Activated CD4-positive, alpha-beta memory T cell treated with anti-CD3 and anti-CD28 coated beads for 36 hours (primary cell): Measurements from ENCODE around the gene KLHL17. TPM values are rescaled to one million over a fixed set of nuclear protein-coding genes. Genes with fewer than 3 reads are reported as not detected.

Experiments
- CTCF ChIA-PET: fragments of 350-600 bp; sonication (Branson Sonifier 250); formaldehyde crosslinking; loops from one replicate; lab custom pipeline; 2021; ENCODE audit warnings: antibody characterized with exemption, inconsistent platforms; lab: Charles Lee
- POLR2A ChIA-PET: fragments of 350-600 bp; sonication (Branson Sonifier 250); formaldehyde crosslinking; loops from one replicate; lab custom pipeline; 2021; ENCODE audit warnings: antibody characterized with exemption; lab: Charles Lee
- DNase-seq: peaks from one replicate; pipeline ENCODE4 v3.0.0-alpha.2; 2020
- H3K27ac Mint-ChIP-seq: one replicate; pipeline ENCODE4 v1.8.0; 2021; ENCODE audit warnings: mixed read lengths
- H3K27me3 Mint-ChIP-seq: one replicate; pipeline ENCODE4 v1.8.0; 2021; ENCODE audit warnings: mixed read lengths
- H3K36me3 Mint-ChIP-seq: one replicate; pipeline ENCODE4 v1.8.0; 2021; ENCODE audit warnings: mixed read lengths
- H3K4me1 Mint-ChIP-seq: one replicate; pipeline ENCODE4 v1.8.0; 2021; ENCODE audit warnings: low read depth, mixed read lengths
- H3K4me3 Mint-ChIP-seq: one replicate; pipeline ENCODE4 v1.8.0; 2021; ENCODE audit warnings: mild to moderate bottlenecking, mixed read lengths
- H3K9me3 Mint-ChIP-seq: one replicate; pipeline ENCODE4 v1.8.0; 2021; ENCODE audit warnings: mixed read lengths
- intact Hi-C: fragments of 100-400 bp; cut with micrococcal nuclease; formaldehyde crosslinking; loops from one replicate; pipeline ENCODE4 v1.15.1; 2023
- total RNA-seq, 2 experiments: library from RNA; stranded (reverse); gene quantifications; one replicate each; pipeline ENCODE4 v1.2.3, GENCODE V29; 2021

KLHL17 gene
- total RNA-seq: 10 to 100 TPM; 25.8 to 30.6 TPM

DNA sequence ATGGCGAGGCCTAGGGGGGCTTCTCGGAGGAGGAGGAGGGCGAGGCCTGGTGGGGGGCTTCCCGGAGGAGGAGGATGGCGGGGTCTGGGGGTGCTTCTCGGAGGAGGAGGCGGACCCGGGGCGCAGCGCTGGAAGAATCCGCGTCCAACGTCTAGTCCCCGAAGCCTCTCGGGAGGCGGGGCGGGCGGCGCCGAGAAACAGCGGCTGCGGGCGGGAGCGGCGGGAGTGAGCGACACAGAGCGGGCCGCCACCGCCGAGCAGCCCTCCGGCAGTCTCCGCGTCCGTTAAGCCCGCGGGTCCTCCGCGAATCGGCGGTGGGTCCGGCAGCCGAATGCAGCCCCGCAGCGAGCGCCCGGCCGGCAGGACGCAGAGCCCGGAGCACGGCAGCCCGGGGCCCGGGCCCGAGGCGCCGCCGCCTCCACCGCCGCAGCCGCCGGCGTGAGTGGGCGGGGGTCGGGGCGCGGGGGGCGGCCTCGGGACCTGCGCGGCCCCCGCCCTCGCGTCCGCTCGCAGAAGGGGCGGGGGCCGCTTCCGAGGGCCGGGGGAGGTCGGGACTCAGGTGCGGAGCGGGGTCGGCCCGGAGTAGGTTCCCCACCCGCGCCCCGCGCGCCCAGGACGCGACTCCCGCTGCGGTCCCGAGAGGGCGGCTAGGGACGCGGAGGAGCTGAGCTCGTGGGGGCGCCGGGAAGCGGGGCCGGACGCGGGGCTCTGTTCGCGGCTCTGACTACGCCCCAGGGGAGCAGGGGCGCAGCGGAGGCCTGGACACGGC is at the start of gene KLHL17:
KLHL17 (plus strand) TSS at position 222 of the 769 bp plus-strand sequence; CDS start at position 332, 110 bp downstream.
- no peaks in the 10 kb centered on the region for H3K27me3 Mint-ChIP-seq
- H3K36me3 Mint-ChIP-seq: peaks cover 21% of the 10 kb centered on the region
- peak within 1 kb of the TSS; percentile 92 for H3K4me3 Mint-ChIP-seq
- POLR2A ChIA-PET: interaction anchor here (0.8 kb wide), 1 partner anchor 54 kb away, joined by 3 read pairs; no protein-coding TSS in a partner anchor
- CTCF ChIA-PET: interaction anchor here (1.0 kb wide), 1 partner anchor 16 kb away, joined by 3 read pairs; no protein-coding TSS in a partner anchor
- no peaks in the 10 kb centered on the region for H3K9me3 Mint-ChIP-seq
- H3K27ac Mint-ChIP-seq: no peak within 1 kb of the TSS
- intact Hi-C loops: loop anchor here (10.0 kb wide), 1 partner anchor 104 kb away; no protein-coding TSS in a partner anchor
- peaks cover 17% of the 10 kb centered on the region for H3K4me1 Mint-ChIP-seq
- peak; percentile 88 for DNase-seq

DNA sequence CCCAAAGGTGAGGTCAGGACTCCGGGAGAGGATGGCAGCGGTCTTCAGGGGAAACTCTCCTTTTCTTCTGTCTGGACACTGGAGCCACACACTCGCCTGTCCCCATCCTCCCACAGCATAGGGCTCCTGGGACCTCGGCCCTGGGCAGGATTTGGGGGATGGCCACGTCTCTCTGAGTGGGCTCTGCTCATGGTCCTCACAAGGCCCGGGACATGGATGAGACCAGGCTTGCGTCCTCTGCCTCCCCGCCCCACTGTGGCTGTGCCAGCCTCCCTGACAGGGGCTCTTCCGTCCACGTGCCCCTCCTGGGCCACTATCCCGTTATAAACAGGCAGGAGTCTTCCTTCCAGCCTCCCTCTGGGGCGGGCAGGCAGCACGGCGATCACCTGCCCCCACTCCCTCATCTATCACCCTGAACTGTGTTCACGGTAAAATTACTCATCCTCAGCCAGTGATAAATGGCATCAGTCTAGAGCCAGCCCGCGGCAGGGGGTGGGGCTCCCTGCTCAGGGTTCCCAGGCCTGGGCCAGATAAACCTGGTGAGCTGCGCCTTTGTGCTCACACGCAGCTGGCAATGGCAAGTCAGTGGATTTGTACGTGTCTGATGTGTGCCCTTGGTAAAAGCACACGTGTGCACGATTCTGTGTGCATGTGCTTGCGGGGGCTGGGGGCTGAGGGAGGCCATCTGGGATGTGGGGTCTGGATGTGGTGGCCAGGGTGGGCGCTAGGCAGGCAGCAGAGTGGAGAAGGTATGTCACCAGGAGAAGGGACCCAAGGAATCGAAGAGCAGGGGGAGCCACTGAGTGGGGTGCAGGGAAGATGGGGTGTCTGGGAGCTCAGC is 49.3 kb upstream of the KLHL17 start:
- ChIA-PET POLR2A (no interaction called here), CTCF (no interaction called here)
- Mint-ChIP-seq H3K4me1 (no peaks in the 10 kb centered on the region), H3K9me3 (no peaks in the 10 kb centered on the region), H3K4me3 (no peak overlapping the region), H3K27ac (no peak overlapping the region), H3K36me3 (peaks cover 1% of the 10 kb centered on the region), H3K27me3 (peaks cover 37% of the 10 kb centered on the region)
- intact Hi-C loops: no loop called here
- DNase-seq: peak; percentile 10

DNA sequence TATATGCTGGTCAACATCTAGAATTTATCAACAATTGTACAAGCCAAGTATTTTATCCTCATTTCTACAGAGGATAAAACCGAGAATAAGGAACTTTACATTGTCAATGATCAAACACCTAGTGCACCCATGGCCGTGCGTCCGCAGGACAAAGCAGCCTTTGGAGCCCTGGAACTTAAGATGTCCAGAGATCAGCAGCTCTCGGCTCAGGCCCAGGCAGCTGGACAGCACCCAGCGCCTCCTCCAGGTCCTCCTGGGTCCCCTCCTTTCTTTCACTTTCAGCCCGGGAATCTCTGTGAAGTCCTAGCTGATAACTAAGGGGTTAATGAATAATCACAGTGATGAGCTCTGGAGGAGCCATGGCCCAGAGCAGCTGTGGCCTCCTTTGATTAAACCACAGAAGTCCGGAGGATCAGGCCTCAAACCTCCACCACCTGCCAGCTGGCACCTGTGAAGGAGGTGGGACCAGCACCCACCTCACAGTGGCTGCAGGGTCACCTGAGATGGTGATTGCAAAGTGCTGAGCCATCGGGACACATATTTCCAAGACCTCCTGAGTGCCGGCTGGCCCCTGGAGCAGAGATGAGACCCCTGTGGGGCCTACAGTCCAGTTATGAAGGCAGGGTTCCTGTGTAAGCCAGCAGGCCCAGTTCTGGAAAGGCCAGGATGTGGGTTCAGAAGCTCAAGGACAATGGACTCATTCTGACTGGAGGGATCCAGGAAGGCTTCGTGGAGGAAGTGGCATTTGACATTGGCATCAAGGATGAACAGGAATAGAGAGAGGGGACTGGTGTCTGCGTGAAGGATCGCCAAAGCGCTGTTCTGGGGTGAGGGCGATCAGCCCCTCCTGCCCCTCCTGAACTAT is 48.3 kb upstream of the KLHL17 start:
- Mint-ChIP-seq H3K4me3 (no peak overlapping the region), H3K9me3 (no peaks in the 10 kb centered on the region), H3K36me3 (peaks cover 1% of the 10 kb centered on the region), H3K4me1 (no peaks in the 10 kb centered on the region), H3K27ac (no peak overlapping the region), H3K27me3 (peaks cover 31% of the 10 kb centered on the region)
- no peak for DNase-seq
- ChIA-PET POLR2A (no interaction called here), CTCF (interaction anchor here (1.6 kb wide), 1 partner anchor 26 kb away, joined by 5 read pairs; no protein-coding TSS in a partner anchor)
- intact Hi-C loops: no loop called here

DNA sequence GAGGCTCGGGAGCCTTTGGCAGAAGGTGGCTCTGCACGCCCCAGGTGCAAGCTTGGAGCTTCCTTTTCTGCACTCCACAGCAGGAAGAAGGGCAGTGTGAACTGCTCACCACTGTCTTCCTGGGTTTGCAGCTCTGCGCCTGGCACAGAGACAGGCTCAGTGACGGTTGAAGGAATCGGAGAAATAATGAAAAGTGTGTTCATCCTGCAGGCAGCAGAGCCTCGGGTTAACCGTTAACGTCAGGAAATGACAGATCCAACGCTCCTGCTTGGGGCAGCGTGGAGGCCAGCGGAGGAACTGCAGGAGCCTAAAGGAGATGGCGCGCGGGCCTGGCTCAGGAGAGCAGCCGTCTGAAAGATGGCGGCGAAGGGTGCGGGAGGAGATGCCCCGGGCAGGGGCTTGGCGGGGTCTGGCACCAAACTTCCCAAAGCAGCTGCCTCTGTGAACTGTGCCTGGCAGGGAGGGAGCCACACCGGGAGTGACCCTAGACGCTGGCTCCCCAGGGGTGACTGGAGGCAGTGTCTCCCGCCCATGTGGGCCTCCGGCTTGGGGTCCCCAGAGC is 47.6 kb upstream of the KLHL17 start:
- POLR2A ChIA-PET: no interaction called here
- intact Hi-C loops: no loop called here
- DNase-seq: no peak
- Mint-ChIP-seq H3K27me3 (peaks cover 33% of the 10 kb centered on the region), H3K4me1 (no peaks in the 10 kb centered on the region), H3K36me3 (peaks cover 1% of the 10 kb centered on the region), H3K9me3 (no peaks in the 10 kb centered on the region), H3K4me3 (no peak overlapping the region), H3K27ac (no peak overlapping the region)
- CTCF ChIA-PET: interaction anchor here (1.6 kb wide), 1 partner anchor 25 kb away, joined by 5 read pairs; no protein-coding TSS in a partner anchor

DNA sequence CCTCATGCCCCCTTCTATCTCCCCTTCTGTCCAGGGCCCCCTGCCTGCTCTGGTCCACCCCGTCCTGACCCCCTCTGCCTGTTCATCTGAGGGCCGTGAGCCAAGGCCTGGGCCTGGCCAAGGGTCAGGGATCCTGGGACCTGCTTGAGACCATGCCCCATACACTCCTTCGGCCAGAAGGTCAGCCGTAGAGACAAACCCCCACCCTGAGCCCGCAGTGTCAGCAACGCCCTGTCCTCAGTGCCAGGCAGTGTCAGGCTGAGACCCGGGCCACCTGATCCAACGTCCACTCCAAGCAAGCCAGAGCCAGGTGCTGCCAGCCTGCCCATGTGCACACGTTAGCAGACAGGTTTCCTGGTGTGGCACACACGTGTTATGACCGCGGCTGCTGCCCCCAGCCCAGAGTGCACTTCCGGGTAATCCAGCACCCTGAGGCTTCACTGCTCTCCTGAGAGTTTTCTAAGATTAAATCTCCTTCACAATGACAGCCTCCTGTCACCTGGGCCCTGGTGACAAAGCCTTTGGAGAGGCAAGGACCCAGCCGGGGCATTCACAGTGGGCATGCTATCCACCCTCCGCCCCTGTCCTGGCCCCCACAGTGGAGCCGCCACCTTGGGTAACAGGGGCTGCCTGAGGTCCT is 46.8 kb upstream of the KLHL17 start:
- peaks cover 32% of the 10 kb centered on the region for H3K27me3 Mint-ChIP-seq
- no peaks in the 10 kb centered on the region for H3K9me3 Mint-ChIP-seq
- no peaks in the 10 kb centered on the region for H3K4me1 Mint-ChIP-seq
- ChIA-PET POLR2A (no interaction called here), CTCF (no interaction called here)
- no peak for DNase-seq
- H3K36me3 Mint-ChIP-seq: no peaks in the 10 kb centered on the region
- H3K27ac Mint-ChIP-seq: no peak overlapping the region
- intact Hi-C loops: no loop called here
- no peak overlapping the region for H3K4me3 Mint-ChIP-seq

DNA sequence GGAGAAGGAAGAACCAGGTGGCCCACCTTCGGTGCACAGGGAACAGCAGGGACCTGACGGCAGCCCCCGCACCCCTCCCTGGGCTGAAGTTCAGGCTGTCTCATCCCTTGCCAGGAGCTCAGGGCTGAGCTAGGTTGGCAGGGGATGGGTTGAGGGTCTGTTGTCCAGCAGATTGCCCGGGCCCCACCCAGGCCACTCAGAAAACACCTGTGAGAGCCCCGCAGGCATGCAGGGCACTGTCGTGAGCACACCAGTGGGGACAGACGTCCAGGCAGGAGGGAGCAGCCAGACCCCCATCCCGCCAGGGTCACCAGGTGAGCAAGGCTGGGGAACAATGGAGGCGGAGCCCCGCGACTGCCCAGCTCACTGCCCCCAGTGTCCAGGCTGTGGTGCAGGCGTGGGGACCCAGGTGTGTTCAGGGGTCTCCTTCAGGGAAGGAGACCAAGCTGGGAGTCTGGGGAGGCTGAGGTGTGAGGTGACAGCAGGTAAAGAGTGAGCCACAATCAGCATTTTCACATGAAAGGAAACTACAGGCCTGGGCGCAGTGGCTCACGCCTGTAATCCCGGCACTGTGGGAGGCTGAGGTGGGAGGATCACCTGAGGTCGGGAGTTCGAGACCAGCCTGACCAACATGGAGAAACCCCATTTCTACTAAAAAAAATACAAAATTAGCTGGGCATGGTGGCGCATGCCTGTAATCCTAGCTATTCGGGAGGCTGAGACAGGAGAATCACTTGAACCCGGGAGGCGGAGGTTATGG is 46.1 kb upstream of the KLHL17 start:
- intact Hi-C loops: no loop called here
- Mint-ChIP-seq H3K4me3 (no peak overlapping the region), H3K9me3 (no peaks in the 10 kb centered on the region), H3K36me3 (no peaks in the 10 kb centered on the region), H3K27ac (no peak overlapping the region), H3K27me3 (peaks cover 35% of the 10 kb centered on the region), H3K4me1 (no peaks in the 10 kb centered on the region)
- DNase-seq: no peak
- POLR2A ChIA-PET: no interaction called here
- CTCF ChIA-PET: no interaction called here

DNA sequence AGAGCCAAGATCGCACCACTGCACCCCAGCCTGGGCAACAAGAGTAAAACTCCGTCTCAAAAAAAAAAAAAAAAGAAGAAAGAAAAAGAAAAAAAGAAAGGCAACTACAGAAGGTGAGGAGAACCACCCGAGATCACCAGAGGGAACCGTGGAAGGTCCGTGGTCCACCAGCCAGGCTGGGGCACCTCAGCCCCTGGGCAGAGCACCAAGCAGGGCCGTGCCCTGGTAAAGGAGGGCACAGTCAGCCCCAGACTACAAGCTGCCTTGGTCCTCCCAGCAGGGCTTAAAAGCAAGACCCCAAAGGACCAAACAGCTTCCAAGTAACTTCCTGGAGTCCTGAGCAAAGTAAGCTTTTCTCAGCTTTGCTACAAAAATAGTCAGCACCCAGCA is 45.5 kb upstream of the KLHL17 start:
- intact Hi-C loops: no loop called here

DNA sequence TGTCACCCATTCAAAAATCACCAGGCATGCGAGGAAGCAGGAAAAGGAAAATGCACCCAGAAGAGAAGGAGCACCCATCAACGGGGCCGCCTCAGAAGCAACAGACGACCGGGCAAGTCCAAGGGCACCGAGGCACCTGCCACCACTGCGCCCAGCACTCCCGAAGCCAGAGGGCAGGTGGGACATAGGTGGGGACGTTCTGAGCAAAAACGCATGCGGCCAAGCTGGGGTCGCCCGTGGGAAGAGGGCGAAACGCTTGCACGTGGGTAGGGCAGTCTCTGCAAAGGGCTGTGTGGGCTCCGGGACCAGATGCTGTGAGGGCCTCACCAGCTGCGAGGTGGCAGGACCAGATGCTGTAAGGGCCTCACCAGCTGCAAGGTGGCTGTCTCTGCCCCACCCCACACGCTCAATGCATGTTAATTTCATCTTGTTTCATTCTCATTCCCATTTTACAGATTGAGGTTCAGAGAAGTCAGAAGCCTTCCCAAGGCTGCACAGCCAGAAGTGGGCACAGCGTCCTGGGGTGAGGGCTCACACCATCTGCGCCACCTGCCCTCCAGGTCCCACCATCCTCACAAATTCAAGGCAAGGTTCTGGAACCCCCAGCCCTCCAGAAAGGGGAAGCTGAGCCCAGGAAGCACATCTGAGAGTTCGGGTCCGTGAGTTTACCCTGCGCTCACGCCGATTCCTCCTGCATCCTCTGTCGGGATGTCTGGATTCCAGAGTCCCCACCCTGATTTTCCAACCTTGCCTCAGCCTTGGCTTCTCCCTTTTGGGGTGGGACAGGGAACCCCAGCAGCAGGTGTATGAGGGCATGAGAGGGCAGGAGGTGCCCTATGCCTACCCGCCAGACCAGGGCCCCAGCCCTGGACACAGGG is 44.9 kb upstream of the KLHL17 start:
- CTCF ChIA-PET: no interaction called here
- Mint-ChIP-seq H3K36me3 (no peaks in the 10 kb centered on the region), H3K27me3 (peaks cover 40% of the 10 kb centered on the region)

More for the DNA sequence above, 45.5 kb upstream of the KLHL17 start:
- Mint-ChIP-seq H3K27ac (no peak overlapping the region), H3K9me3 (no peaks in the 10 kb centered on the region), H3K27me3 (peaks cover 35% of the 10 kb centered on the region), H3K36me3 (no peaks in the 10 kb centered on the region), H3K4me1 (no peaks in the 10 kb centered on the region), H3K4me3 (no peak overlapping the region)
- ChIA-PET CTCF (no interaction called here), POLR2A (no interaction called here)
- no peak for DNase-seq

DNA sequence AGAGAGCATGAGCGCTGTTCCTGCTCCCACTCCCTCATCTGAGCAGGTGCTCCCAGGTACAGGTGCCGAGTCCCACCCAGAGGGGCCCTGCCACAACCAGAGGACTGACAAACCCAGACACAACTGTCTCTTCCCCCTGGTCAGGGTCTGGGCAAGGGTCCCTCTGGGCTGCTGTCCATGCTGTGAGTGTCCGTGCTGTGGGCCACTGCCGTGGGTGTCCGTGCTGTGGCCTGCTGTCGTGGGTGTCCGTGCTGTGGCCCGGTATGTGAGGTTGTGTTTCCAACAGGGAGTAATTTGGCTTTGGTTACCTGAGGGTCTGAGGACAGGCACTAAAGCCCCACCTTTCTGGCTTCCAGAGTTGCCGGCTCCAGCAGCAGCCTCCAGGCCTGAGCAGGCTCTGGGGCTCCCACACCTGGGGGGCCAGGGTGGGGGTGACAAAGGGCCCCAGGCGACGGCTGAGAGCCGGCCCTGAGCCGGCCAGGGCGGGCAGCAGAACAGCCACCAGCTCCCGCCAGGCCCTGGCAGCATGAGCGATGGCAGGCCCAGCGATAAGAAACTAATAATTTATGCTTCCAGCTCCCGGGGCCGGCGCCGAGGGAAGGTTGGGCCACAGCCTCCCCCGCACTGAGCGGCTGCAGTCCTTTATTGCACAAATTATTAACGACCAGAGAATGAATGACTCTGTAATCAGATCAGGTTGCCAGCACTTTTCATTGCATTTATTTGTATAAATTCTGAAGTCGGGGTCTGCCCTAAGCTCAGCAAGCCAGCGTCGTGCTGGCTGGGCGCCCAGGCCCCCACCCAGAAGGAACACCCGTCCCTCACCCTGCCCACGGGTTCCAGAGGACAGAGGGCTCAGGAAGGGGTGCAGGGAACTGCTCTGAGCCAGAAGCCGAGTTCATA is 44.0 kb upstream of the KLHL17 start:
- Mint-ChIP-seq H3K36me3 (no peaks in the 10 kb centered on the region), H3K4me3 (no peak overlapping the region), H3K27me3 (peaks cover 36% of the 10 kb centered on the region), H3K27ac (no peak overlapping the region), H3K9me3 (no peaks in the 10 kb centered on the region), H3K4me1 (peaks cover 6% of the 10 kb centered on the region)
- ChIA-PET CTCF (no interaction called here), POLR2A (no interaction called here)
- intact Hi-C loops: no loop called here
- DNase-seq: no peak

More for the DNA sequence above, 44.9 kb upstream of the KLHL17 start:
- Mint-ChIP-seq H3K27ac (no peak overlapping the region), H3K4me3 (no peak overlapping the region), H3K9me3 (no peaks in the 10 kb centered on the region), H3K4me1 (peaks cover 1% of the 10 kb centered on the region)
- no peak for DNase-seq
- intact Hi-C loops: no loop called here
- POLR2A ChIA-PET: no interaction called here
